HG03175 (cell line): Measurements from ENCODE around the gene FAM163B.

Experiments used
- ATAC-seq: cut with Tn5 transposase; IDR thresholded peaks from one replicate; pipeline ENCODE4 v1.9.1; 2021; ENCODE audit warnings: mild to moderate bottlenecking, moderate library complexity; ENCODE audit not compliant: unreplicated experiment

FAM163B gene

GRCh38 chr9:133583111-133583510 lies 26.1 kb downstream of the FAM163B start:
- ATAC-seq, result no peak

DNA sequence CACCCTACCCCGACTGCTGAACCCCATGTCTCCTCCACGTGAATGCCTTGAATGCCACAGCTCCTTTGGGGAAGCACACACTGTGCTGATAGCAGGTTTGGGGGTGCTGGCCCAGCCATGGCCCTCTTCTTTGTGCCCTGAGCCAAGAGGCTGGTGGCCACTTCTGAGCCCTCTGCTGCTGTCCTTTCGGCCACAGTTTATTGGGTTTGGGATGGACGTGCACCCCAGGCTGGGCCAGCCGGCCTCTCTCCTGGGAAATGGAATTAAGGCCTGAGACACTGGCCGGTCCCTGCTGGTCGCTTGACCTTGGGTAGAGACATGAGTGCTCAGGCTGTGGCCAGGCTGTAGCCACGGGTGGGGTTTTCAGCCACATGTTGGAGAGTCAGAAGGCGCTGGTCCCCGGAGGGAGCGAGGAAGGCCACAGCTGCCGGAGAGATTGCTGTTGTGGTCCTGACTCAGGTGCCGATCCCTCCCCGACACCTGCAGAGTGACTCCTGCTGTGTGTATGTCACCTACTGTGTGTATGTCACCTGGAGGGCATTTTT lies 26.6 kb downstream of the FAM163B start:
- ATAC-seq, result no peak

DNA sequence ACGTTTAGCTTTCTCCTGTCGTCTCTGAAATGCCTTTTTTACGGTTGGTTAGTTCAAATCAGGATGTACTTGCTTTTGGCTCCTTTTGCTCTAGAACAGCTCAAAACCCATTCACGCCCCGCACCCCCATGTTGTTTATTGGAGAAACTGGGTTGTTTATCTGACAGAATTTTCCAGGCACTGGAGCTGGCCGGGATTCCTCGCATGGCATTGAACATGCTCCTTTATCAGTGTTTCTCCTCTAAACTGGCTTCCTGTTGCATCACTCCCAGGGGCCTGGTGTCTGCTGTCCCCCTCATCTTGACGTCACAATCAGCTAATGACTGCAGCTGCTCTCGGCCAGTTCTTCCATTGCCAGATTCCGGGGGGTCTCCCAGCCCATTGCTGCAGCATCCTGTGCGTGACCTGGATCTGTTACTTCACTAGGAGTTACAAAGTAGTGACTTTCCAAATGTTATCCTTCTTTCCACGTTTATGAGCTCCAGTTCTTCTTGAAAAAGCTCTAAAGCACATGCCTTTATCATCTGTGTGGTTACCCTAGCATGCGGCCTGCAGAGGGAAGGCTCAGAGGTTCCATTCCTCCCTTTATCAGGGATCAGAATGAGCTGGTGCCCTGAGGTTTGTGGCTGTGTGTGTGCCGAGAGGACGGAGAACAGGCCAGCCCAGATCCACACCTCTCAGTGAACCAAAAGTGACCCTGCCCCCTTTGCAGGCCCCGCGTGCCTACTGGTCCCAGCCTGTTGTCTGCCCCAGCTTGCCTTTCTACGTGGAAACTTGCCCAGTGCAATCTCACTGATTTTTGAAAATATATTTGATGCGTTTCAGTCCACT lies 27.5 kb downstream of the FAM163B start:
- ATAC-seq, result no peak

DNA sequence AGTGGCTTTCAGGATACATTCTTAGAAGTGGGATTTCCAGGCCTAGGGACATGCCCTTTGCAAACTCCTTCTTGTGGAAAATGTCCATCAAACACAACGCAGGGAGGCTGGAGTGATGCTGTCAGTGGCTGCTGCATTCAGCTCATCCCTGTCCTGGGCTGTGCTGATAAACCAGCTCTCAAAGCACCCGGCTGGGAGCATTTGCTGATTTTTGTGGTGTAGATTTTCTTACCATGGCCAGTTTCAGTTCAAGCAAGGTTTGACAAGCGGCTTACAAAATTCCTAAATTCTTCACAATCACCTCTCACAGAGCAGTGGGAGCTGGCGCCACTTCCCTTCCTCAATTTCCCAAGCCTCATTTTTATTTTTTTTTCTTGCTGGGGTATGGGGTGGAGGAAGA lies 28.2 kb downstream of the FAM163B start:
- ATAC-seq, result no peak

DNA sequence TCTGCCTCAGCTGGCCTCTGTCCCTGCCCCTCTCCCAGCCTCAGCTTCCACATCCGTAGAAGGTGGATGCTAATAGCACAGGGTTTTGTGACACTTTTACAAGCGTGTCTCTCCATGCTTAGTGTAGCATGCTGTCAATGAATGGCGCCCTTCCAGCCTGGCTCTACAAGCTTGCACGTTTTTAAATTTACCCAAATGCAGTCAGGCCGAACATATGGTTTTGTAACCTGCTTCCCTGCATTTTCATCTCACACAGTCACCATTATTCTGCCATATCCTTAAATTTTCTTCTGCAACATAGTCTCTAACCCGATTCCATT lies 28.8 kb downstream of the FAM163B start:
- no peak for ATAC-seq

DNA sequence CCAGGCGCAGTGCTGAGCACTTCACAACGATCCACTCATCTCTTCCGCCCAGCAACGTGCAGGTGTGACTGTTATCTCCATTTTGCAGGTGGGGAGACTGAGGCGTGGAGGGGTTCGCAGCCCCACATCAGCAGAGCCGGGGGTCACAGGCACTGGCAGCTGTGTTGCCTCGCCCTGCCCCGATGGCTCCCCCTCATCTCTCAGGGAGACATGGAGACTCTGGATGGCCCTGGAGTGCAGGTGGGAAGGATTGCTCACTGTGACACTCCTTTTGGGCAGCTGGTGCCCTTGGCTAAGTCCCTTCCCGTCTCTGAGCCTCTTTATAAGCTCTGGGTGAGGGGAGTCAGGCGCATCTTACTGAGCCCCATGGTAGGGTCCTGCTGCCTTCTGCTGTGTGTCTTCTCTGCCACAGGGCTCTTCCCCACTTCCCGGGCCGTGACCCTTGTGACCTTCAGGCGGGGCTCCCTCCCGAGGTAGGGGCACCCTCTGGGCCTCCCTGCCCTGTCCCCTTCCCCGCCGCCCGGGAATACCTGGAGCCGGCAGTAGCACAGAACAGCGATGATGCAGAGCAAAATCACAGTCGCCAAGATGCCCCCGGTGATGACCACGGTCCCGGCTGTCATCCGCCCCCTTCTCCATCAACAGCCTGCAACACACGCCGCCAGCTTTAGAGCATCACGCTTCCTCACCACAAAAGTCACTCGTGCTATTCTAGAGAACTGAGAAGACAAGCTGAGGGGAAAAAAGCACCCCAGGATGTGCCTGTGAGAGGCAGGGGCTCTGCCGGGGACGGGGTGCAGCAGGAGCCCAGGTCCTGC lies 29.4 kb downstream of the FAM163B start:
- no peak for ATAC-seq

- no peak for ATAC-seq
These were observed 30.4 kb downstream of the FAM163B start for GRCh38 chr9:133578524-133579441.

DNA sequence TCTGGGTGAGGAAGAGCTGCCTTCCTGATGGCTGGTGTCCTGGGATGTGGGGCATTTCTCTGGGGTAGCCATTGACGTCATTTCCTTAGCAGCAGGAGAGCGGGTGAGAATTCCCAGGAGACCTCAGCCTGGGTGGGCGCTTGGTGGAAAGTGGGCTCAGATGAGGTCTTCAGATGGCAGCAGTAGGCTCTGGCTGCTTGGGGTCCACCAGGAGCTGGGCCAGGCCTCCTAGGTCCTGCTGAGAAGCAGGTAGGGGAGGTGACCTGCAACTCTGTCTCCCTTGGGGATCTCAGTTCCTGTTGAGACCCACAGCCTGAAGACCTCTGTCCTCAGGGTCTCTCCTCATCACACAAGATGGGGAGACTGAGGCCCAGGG lies 31.5 kb downstream of the FAM163B start:
- ATAC-seq, result no peak

- no peak for ATAC-seq
These were observed 32.1 kb downstream of the FAM163B start for GRCh38 chr9:133576875-133577736.

DNA sequence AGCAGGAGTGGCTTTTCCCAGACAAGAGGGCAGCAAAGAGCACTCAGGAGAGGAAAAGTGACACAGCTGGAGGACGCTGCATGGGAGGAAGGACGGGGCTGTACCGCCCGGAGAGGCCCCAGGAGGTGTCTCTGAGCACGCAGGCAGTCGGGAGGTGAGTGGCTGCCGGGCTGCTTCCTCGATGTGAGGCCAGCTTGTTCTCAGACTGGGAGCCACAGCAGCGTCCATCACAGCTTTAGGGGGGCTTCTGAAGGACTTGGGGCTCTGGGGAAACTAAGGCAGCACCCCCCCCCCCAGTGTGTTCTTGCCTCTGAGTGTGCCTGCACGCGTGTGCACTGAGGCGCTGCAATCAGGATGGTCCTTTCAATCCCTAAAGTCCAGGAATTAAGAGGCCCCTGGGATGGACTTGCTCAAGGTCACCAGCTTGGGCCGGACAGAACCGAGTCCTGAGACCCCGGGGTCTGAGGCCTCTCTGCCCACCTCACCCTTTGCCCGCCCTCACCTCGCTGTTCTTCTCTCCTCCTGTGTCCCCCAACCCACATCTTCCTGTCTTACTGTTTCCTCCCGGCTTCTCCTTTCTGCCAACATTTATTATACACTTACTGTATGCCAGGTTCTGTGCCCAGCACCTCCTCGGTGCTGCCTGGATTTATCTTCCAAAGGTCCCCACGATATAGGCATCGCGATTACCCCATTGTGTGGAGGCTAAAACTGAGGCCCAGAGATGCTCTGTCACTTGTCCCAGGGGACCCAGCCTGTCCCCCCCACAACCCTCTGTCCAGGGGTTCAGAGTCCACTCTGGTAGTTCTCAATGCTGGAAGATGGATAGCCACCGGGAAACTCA lies 32.9 kb downstream of the FAM163B start:
- ATAC-seq, result no peak

- no peak for ATAC-seq
These were observed 33.8 kb downstream of the FAM163B start for GRCh38 chr9:133575186-133576030.

- ATAC-seq, result no peak
These were observed 34.4 kb downstream of the FAM163B start for GRCh38 chr9:133574771-133575170.

DNA sequence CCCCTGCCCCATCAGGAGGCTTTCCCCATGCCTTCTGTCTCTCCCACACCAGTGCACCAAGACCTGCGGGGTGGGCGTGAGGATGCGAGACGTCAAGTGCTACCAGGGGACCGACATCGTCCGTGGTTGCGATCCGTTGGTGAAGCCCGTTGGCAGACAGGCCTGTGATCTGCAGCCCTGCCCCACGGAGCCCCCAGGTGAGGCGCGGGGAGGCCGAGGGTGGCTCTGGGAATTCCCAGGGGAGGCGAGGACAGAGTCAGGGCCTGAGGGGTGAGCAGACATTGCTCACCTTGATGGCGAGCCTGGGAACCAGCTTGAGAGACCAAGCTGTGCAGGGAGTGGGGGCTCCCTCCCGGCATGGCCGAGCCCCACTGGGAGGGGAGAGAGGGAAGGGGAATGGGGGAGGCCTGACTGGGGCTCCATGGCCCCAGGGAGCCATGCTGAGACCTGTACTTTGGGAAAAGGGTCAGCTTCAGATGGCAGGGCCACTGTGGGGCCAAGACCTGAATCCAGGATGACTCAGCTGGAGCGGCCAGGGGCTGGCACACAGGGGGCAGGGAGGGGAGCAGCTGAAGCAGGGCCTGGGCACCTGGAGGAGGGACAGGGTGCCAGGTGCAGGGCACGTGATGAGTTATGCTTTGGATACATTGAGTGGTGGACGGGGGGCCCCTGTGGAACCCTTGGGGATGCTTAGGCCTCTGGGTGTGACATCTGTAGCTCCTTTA lies 35.2 kb downstream of the FAM163B start:
- ATAC-seq, result no peak

DNA sequence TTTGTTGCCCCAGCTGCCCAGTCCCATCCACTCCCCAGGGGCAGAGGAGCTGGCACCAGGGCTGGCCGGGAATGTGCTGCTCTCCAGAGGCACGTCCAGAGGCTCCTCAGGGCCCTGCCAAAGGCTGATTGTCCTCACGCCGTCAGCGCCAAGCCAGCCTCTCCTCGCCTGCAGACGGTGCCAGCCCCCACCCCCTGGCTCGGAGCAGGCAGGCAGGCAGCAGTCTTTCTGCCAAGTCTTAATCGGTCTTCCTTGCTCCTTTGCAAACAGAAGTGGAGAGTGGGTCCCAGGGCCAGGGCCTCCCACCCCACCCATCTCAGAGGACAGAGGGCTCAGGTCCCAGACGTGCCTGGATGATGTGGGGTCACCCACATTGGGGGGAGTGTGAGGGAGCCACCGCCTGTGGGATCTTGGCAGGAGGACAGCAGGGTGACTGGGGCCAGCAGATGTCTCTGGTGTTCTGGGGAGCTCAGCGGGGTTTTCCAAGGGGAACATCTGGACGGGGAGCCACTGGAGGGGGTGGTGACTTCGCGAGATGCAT lies 36.3 kb downstream of the FAM163B start:
- ATAC-seq, result no peak

DNA sequence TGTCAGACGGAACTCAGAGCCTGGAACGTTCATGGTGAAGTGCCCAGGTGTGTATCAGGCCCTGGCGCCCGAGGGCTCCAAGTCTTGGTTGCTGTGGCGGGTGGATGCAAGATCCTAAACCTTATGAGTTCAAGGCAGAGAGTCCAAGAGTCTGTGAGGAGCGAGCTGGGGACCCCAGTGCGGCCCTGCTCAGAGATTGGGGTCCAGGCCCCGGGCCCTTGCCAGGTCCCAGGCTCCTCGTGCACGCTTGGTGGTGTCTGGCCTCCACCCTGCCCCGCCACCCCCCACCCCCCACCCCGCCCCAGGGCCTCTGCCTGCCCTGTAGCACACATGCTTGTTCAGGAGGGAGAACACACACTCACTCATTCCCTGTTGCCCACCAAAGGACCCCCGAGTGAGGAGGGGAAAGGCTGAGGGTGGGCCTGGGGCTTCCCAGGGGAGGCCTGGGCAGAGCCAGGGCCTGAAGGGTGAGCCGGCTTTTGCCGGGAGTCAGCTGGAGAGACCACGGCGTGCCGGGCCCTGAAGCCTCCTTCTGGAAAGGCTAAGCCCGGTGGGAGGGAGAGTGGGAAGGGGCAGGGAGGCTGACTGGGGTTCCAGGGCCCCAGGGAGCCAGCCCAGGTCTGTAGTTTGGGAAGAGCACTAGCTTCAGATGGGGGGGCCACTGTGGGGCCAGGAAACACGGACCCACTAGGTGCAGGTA lies 37.1 kb downstream of the FAM163B start:
- no peak for ATAC-seq

GRCh38 chr9:133571391-133571890 lies 37.7 kb downstream of the FAM163B start:
- no peak for ATAC-seq

DNA sequence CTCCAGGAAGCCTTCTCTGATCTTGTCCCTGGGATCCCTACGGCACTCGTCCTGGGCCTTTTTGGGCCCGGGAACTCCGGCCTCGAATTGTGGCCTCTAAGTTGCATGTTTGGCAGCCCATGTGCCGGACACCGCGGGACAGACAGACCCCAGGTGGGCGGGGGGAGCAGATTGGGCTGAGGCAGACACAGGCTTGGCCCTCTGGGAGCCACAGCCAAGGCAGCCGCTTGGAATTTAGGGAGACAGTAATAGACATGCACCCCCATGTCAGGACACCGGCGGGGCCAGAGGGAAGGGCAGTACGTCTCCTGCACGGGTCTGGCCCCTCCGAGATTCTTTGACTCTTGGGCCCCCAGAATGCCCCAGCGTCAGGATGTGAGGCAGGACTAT lies 38.5 kb downstream of the FAM163B start:
- no peak for ATAC-seq
